T47D (cell line): Measurements from ENCODE around the gene TSPAN9.

Experiments used
- DNase-seq, 2 experiments: peaks; one replicate each; pipeline versions ENCODE4 v3.0.0 to v3.0.0-alpha.2; 2011 to 2012; ENCODE audit warnings: low read depth in 1 of 2, low spot score in 1 of 2
- JUND ChIP-seq: IDR thresholded peaks from 2 replicates; pipeline ENCODE4 v1.6.1; 2012; ENCODE audit warnings: low read depth
- in situ Hi-C: cut with HindIII; loops from 2 replicates; pipeline ENCODE4 v1.10.0; 2016; ENCODE audit warnings: low sequenced_read_pairs, low pct_unique_long_range_greater_than_20kb

TSPAN9 gene

GRCh38 chr12:3311491-3312103, 234.4 kb downstream of the TSPAN9 start:
- no peak for TF ChIP-seq JUND
- DNase-seq, result no peak
- in situ Hi-C loops, result no loop called here

DNA sequence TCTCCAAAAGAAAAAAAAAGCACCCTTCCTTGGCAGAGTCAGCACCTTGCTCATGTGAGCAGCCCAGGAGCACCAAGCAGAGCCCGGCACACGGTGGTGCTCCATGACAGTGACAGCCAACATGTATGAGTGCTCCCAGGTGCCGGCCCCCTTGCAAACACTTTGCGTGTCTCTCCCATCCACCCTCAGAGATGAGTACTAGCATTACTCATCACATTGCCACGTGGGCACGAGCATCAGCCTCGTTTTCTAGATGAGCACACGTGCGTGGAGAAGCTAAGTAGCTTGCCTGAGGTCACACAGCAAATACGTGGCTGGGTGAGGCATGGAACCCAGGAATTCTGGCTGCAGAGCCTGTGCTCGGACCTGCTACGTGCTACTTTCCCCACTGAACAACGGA, 235.9 kb downstream of the TSPAN9 start:
- no peak for TF ChIP-seq JUND
- no peak for DNase-seq
- in situ Hi-C loops, result no loop called here

- in situ Hi-C loops, result no loop called here
- TF ChIP-seq JUND, result no peak
- peak in 1 of 2 experiments; percentile 63 for DNase-seq
Measured at GRCh38 chr12:3313675-3314663, 236.8 kb downstream of the TSPAN9 start.

DNA sequence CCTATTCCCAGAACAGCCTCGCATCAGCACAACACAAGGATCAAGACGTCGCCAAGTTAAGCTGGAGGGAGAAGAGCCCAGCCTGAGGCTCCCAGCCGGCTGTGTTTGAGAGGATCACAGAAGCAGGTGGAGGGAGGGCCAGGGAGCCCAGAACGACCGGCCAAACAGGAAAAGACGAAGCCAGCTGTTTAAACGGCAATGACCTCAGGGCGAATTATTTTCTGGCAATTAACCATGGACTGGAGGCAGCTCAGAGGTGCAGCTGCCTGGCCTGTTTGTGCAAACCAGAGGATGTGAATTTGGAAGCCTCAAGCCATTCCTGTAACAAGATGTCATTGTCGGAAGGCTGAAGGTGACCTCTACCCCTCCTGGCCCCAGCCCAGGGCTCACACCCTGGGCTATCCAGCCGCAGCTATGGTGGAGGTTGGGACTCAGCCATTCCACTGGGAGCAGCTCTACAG, 238.1 kb downstream of the TSPAN9 start:
- TF ChIP-seq JUND, result no peak
- in situ Hi-C loops, result no loop called here
- peak; percentile 73 to 94 for DNase-seq

GRCh38 chr12:3316776-3317480, 239.7 kb downstream of the TSPAN9 start:
- TF ChIP-seq JUND, result no peak
- in situ Hi-C loops, result no loop called here
- no peak for DNase-seq

- in situ Hi-C loops, result no loop called here
- no peak for TF ChIP-seq JUND
- no peak for DNase-seq
Measured at GRCh38 chr12:3317481-3317815, 240.3 kb downstream of the TSPAN9 start.

- no peak for DNase-seq
- in situ Hi-C loops, result no loop called here
- no peak for TF ChIP-seq JUND
Measured at GRCh38 chr12:3317841-3318501, 240.8 kb downstream of the TSPAN9 start.

GRCh38 chr12:3319723-3320492, 242.7 kb downstream of the TSPAN9 start:
- DNase-seq, result no peak
- TF ChIP-seq JUND, result no peak
- in situ Hi-C loops, result no loop called here

DNA sequence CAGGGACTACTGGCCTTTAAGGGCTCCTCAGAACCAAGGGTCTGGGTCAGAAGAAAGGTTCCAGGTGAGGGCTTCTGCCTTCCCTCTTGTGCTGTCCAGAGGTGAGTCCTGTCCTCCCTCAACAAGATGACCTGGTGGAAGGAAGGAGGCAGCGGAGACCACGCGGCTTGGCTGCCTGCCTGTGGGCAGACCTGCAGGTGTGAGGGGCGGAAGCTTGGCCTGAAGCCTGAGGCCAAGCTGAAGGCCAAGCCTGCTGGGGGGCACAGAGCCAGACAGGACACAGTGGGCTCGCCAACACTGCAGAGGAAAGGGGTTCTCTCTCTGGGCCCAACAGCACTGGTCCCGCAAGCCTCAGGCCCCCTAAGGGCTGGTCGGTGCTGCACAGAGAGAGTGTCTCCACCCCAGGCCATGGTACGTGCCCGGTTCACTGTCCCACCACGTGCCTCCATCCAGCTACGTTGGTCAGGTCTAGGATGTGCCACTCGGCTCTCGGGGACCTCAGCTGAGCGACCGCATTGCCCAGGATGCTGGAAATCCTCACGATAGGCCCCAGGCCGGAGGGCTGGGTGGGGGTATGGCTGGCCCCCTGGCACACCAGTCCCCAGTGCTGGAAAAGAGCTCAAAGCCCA, 243.8 kb downstream of the TSPAN9 start:
- no peak for DNase-seq

GRCh38 chr12:3321881-3322280, 244.7 kb downstream of the TSPAN9 start:
- no peak for DNase-seq
- in situ Hi-C loops, result no loop called here
- TF ChIP-seq JUND, result no peak

More for the DNA sequence above, 243.8 kb downstream of the TSPAN9 start:
- in situ Hi-C loops, result no loop called here
- no peak for TF ChIP-seq JUND

DNA sequence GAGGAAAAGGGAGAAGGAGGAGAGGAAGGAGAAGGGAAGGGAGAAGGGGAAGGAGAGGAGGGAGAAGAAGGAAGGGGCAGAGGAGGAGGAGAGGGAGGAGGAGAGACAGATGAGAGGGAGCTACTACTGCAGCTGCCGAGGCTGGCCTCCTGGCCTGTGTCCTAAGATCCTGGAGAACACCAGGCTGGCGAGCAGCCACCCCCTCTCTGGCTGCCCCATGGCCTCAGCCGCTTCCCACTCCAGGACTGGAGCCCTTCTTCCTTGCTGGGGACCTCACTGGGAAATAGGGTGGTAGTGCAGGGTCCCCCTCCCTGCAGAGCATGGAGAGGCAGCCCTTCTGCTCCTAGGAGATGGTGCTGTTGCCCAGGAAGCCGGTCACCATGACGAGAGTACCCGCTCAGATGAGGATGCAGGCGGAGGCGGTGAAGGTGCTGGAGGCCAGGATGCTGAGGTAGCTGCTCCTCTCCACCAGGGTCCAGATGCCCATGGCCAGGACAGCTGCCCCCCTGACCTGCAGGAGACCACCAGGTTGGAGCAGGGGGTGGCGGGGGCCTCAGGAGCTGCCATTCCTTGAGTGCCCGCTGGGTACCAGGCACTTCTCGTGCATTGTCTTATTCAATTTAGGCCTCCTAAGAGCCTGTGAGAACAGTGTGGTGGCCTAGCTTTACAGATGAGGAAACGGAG, 246.0 kb downstream of the TSPAN9 start:
- no peak for TF ChIP-seq JUND
- in situ Hi-C loops, result no loop called here
- DNase-seq, result no peak
